ENCODE measurements around the gene ZDHHC20.

The ZDHHC20 gene, protein sequence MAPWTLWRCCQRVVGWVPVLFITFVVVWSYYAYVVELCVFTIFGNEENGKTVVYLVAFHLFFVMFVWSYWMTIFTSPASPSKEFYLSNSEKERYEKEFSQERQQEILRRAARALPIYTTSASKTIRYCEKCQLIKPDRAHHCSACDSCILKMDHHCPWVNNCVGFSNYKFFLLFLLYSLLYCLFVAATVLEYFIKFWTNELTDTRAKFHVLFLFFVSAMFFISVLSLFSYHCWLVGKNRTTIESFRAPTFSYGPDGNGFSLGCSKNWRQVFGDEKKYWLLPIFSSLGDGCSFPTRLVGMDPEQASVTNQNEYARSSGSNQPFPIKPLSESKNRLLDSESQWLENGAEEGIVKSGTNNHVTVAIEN

GRCh38 chr13:21458813-21459701, at the start of gene ZDHHC20:
Gene ZDHHC20 (minus strand): TSS chr13:21459303. CDS start chr13:21459171, 132 bp downstream.
- no peak for FAIRE-seq

GRCh38 chr13:21504379-21504778, 45.3 kb upstream of the ZDHHC20 start:
- no peak for FAIRE-seq

GRCh38 chr13:21501686-21502085, 42.6 kb upstream of the ZDHHC20 start:
- no peak for FAIRE-seq

GRCh38 chr13:21486322-21486721, 27.2 kb upstream of the ZDHHC20 start:
- no peak for FAIRE-seq

- no peak for FAIRE-seq
Observed at GRCh38 chr13:21483748-21484147, 24.6 kb upstream of the ZDHHC20 start.

- no peak for FAIRE-seq
Observed at GRCh38 chr13:21481359-21481758, 22.3 kb upstream of the ZDHHC20 start.

DNA sequence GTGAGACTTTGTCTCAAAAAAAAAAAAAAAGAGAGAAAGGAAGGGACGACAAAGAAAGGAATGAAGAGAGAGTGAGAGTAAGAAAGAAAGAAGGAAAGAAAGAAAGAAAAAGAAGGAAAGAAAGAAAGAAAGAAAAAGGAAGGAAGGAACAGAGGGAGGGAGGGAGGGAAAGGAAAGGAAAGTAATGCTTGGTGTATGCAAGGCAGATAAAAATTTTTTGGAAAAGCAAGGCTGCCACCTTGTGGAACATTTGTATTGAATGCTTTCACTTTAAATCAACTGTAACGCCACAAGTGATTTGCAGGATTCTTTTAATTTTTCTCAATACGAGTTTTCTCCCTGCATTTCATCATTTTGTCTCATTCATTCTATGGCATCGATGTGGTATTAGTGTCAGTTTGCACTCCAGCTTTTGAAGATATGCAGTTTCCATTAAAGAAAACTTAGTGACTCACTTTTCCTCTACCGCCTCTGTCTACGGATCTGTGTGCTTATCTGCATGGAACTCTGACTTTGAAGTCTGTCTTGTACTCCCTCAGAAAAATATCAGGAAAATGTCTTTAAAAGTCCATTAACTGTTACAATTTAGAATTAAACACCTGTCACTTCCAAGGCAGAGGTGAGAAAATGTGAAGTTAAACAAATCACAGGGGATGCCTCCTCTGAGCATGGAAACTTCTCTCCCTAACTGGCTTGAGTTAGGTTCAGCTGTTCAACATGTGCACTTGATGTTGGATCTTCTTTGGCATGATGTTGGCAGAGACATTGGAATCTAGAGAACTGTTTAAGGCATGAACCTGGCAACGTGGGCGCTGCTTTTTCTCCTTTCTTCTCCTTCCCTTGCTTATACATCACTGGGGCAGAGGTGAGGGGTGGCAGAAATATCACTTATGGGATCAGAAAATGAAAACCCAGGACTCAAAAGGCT, 20.0 kb upstream of the ZDHHC20 start:
- FAIRE-seq: no peak

DNA sequence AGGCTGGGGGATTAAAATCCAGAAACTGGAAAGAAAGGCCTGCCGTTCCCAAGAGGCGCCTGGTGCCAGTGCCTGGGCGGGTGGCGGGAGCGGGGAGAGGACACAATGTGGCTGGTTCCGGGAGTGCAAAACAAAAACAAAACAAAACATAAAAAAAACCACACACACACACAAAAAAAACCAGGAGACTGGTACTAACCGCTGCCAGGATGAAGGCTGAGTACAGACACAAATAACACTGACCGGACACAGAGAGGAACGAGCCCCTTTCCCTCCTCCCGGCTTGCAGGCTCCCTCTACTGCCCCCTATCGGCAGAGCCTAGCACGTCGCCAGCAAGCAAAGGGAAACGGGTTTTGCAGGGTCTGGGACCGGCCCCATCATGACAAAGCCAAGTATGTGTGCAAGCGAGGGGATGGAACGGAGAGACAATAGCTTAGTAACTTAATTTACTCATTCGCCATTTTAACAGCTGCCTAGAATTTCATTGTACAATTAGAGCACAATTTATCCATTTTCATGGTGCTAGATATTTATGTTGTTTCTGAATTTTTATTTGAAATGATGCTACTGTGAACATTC, 17.9 kb upstream of the ZDHHC20 start:
- FAIRE-seq: peak; percentile 50

DNA sequence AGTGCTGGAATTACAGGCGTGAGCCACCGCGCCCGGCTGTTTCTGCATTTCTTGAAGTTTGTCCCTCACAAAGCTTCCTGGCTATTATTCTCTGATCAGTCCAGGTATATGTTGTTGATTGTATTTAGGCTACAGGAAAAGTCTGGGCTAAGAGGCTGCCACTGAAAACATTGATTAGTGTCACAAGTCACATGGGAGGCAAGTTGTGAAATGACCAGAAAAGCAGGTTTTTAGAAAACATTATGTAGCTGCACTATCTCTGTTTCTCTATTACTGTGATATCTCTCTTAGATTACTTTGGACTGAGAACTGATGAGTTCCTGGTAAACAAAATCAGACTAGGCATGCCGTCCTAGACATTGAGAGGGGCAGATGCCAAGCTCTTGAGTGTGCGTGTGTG, 16.0 kb upstream of the ZDHHC20 start:
- no peak for FAIRE-seq

DNA sequence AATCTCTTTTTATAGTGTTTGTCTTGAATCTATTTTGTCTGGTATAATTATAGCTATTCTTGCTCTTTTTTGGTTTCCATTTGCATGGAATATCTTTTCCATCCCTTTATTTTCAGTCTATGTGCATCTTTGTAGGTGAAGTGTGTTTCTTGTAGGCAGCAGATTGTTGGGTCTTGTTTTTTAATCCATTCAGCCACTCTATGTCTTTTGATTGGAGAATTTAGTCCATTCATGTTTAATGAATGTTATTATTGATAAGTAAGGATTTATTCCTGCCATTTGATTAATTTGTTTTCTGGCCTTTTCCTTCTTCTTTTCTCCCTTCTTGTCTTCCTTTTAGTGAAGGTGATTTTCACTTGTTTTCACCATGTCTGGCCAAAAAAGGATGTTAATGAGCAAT, 11.7 kb upstream of the ZDHHC20 start:
- no peak for FAIRE-seq

GRCh38 chr13:21466527-21466926, 7.4 kb upstream of the ZDHHC20 start:
- FAIRE-seq: no peak

DNA sequence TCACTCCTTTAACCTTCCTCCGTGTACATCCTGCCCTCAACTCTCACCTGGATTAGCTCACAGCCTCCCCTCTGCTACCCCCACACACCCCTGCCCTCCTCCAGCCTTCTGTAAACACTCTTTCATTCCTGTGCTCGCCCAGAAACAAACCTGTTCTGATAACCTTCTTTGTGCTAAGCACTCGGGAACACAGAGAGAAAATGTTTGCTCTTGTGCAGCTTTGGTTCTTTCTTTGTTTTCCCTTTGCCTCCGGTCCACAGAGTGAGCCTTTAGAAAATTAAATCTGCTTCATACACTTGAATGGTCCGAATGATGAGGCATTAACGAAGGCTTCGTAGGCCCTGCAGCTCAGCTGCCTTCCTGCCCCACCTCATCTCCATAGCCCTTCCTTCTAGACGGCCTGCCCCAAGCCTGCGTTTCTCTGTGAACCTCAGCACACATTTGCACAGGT, 6.6 kb upstream of the ZDHHC20 start:
- FAIRE-seq: no peak

- FAIRE-seq: no peak
Observed at GRCh38 chr13:21463424-21463823, 4.3 kb upstream of the ZDHHC20 start.

DNA sequence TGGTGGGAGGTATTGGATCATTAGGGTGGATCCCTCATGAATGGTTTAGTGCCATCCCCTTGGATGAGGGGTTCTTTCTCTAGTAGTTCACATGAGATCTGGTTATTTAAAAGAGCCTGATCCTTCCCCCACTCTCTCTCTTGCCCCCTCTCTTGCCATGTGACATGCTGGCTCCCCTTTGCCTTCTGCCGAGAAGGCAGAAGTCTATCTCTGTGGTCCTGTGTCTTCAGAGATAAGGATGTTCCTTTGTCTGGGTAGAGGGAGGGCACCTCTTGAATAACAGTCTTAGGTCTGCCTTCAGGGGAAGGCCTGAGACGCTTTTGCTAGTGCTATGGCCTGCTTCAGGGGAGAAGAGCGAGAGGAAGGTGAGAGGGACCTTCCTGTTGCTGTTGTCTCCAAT, 2.0 kb upstream of the ZDHHC20 start:
- no peak for FAIRE-seq

DNA sequence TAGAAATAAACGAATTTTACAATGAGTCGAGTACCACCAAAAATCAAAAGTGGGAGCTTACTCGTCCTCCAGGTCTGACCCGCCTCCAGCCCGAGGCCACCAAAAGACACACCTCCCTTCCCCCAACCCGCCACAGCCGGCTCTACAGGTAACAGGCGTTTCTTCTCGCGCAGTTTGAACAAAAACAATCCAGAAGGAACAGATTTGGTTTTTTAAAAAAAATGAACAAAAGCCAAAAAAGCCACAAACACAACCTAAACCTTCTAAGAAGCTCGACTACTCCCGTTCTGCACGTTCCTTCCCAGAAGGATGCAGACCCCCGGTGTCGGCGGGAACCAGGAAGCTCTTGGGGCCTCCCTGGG, 671 bp downstream of the ZDHHC20 start:
- FAIRE-seq: no peak

- FAIRE-seq: no peak
Observed at GRCh38 chr13:21453387-21454081, 5.6 kb downstream of the ZDHHC20 start.

DNA sequence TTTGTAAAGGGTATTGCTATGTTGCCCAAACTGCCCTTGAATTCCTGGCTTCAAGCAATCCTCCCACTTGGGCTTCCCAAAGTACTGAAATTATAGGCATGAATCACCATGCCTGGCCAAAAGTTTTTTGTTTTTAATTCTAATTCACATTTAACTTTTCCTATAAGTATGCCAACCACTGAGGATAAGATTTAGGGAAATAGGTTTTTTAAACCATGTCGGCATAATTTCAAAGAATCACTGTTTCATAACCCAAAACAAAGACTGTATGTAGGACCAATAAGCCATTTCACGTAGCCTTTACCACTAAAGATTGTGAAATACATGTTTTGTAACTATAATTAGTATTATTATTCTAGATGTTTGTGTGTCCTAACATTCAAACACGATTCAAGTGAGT, 8.2 kb downstream of the ZDHHC20 start:
- FAIRE-seq: no peak

DNA sequence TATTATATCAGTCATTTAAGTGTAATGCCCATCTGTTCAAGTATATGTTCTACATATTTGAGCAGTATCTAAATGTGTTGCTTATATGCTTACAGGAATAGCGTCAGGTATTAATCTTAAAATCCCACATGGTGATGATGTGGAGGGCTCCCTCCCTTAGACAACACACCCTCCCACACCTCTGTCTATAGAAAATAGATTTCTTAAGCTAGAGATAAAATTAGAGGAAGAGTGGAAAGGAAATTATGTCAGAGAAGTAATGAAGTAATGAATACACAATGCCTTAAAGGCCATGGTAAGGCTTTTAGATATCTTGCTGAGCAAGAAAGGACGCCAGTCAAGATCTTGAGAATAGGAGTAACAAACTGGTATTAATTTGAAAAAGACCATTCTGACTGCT, 12.4 kb downstream of the ZDHHC20 start:
- no peak for FAIRE-seq

GRCh38 chr13:21445759-21446158, 13.3 kb downstream of the ZDHHC20 start:
- no peak for FAIRE-seq

- FAIRE-seq: no peak
Observed at GRCh38 chr13:21443171-21443570, 15.9 kb downstream of the ZDHHC20 start.

GRCh38 chr13:21436582-21436981, 22.5 kb downstream of the ZDHHC20 start:
- FAIRE-seq: no peak

DNA sequence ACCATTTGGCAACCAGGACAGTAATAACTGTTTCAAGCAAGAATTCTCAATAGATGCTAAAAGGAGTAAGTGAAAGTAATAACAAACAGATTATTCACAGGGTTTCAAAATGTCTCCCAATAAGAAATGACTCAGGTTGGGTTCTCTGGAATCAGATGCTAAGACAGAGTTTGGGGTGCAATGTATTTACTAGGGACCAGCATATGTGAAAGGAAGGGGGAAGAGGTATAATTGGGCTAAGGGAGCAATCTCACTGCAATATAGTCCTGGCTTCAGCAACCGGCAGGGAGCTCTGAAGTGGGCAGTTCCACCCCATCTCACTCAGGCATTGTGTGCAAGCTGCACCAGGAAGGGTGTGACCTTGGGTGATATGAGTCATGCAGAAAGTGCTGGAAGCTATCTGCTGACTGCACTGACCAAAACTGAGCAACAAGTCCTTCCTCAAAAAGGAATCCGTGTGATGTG, 23.4 kb downstream of the ZDHHC20 start:
- FAIRE-seq: no peak
